Urothelium cell line (cell line): Measurements from ENCODE around the gene CHST11.

Experiments used
- DNase-seq: peaks from one replicate; pipeline ENCODE4 v3.0.0; 2011; ENCODE audit warnings: low spot score, mixed read lengths
- FAIRE-seq: peaks from 2 replicates; lab custom pipeline; 2011; peaks lifted over from hg19 to GRCh38; lab: Jason Lieb, UNC

Gene CHST11

GRCh38 chr12:104682790-104683279 lies 226.1 kb downstream of the CHST11 start:
- FAIRE-seq, result no peak
- DNase-seq, result no peak

GRCh38 chr12:104683831-104684503 lies 227.2 kb downstream of the CHST11 start:
- DNase-seq, result no peak
- FAIRE-seq, result no peak

DNA sequence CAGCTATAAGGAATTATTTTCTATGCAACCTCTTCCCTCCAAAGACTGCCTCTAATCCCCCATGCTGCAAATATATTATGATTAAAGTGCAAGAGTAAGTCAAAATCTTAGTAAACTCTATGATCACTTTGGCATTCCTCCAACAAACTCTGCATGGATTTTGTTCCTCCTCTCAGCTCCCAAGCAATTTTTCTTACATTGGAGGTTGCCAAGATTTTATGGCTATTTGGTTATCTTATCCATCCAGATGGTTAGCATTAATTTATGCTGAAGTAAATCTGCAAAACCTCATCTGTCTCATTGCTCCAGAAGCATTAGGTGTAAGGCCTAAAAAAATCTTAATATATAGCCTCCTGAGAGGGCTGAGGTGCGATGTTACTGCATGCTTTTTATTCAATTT lies 228.1 kb downstream of the CHST11 start:
- FAIRE-seq, result no peak
- DNase-seq, result no peak

DNA sequence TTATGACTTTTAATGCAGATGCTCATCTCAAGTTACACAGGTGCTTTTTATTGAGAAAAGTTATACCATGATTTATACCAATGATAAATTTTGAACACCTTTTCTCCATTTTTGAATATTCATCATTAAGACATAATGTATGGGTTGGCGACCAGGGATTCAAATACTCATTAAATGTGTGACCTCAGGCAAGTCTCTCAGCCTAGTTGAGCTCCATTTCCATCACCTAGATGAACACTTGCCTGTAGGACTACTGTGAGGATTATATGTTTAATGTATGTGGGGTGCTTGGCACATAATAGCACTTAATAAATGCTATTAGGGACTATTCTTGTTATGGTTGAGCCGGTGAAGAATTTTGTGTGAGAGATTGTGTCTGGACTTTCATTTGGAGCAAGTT lies 228.6 kb downstream of the CHST11 start:
- no peak for FAIRE-seq
- DNase-seq, result no peak

DNA sequence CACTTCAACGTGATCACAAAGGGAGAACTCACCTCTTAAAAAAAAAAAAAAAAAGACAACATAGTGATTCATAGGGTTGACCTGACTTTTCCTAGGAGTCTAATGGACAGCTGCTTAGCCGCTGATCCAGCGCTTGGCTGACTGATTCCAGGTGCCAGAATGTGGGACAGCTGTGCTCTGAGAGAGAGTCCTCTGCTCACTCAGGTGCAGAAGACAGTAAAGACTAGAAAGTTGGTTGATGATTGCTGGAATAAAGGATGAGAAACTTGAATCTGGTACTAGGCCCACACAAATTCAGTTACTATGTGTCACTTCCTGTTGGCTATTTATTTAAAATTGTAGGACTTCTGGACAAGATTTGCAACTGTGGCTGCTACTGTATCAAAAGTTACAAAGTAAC lies 229.4 kb downstream of the CHST11 start:
- FAIRE-seq (no peak), DNase-seq (peak; percentile 53)

GRCh38 chr12:104687823-104688573 lies 231.2 kb downstream of the CHST11 start:
- DNase-seq (no peak), FAIRE-seq (no peak)

- FAIRE-seq, result no peak
- no peak for DNase-seq
Observed at GRCh38 chr12:104689635-104690034, 232.9 kb downstream of the CHST11 start.

DNA sequence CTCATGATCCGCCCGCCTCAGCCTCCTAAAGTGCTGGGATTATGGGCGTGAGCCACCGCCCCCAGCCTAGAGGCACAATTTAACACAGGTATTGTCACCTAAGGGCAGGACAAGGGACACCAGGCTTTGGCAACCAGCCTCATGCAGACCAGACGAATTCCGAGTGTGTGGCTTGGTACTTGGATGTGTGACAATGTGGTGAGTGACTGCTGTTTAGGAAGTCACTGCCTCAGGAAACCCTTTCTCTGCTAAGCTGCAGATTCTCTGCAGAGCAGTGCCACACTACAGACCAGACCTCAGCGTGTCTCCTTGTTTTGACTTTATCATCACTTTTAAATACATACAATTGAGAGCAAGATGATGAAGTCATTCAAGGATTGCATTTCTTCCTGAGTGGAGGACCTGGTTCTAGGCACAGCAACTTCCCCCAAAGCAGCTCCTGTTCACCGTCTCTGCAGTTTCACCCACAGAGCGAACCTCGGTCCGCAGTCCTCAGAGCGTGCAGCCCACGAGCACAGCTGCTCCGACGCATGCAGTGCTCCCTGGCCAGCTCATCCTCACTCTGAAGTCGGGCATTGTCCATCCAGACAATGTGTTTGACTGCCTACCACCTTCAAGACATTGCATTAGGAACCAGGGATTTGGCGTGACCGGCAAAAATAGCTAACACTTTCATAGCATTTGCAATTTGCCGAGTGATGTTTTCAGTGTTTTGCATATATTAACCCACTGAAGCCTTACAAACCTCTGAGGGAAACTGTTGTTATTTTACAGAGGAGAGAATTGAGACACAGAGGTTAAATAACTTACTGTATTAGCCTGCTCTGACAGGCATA lies 235.2 kb downstream of the CHST11 start:
- DNase-seq (no peak), FAIRE-seq (no peak)

GRCh38 chr12:104692557-104693218 lies 235.9 kb downstream of the CHST11 start:
- no peak for DNase-seq
- no peak for FAIRE-seq

GRCh38 chr12:104693493-104693892 lies 236.7 kb downstream of the CHST11 start:
- FAIRE-seq, result no peak
- DNase-seq, result no peak

- FAIRE-seq (no peak), DNase-seq (no peak)
Observed at GRCh38 chr12:104694161-104694560, 237.4 kb downstream of the CHST11 start.

- FAIRE-seq (no peak), DNase-seq (no peak)
Observed at GRCh38 chr12:104694711-104695110, 238.0 kb downstream of the CHST11 start.

- FAIRE-seq (no peak), DNase-seq (peak; percentile 65)
Observed at GRCh38 chr12:104695453-104696148, 238.9 kb downstream of the CHST11 start.

- FAIRE-seq (no peak), DNase-seq (no peak)
Observed at GRCh38 chr12:104697186-104697585, 240.4 kb downstream of the CHST11 start.

DNA sequence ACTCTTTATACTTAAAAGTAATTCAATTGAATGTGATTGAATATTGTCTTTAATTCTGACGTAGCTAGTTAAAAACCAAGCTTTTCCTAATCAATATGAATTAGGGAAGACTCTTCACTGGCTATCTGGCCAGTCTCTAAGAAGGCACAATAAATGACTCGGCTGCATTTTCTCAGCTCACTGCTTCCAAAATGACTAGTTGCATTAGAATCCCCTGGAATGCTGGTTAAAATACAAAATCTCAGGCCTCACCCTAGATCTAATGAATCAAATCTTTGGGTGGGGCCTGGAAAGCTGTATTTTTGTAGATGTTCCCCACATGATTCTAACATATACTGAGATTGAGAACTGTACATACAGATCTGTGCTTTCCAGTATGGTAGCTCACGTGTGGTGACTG lies 242.1 kb downstream of the CHST11 start:
- FAIRE-seq (no peak), DNase-seq (no peak)

GRCh38 chr12:104699489-104700190 lies 242.9 kb downstream of the CHST11 start:
- DNase-seq (no peak), FAIRE-seq (no peak)

GRCh38 chr12:104700324-104700723 lies 243.6 kb downstream of the CHST11 start:
- DNase-seq (no peak), FAIRE-seq (no peak)

- FAIRE-seq (no peak), DNase-seq (no peak)
Observed at GRCh38 chr12:104701301-104701700, 244.6 kb downstream of the CHST11 start.

DNA sequence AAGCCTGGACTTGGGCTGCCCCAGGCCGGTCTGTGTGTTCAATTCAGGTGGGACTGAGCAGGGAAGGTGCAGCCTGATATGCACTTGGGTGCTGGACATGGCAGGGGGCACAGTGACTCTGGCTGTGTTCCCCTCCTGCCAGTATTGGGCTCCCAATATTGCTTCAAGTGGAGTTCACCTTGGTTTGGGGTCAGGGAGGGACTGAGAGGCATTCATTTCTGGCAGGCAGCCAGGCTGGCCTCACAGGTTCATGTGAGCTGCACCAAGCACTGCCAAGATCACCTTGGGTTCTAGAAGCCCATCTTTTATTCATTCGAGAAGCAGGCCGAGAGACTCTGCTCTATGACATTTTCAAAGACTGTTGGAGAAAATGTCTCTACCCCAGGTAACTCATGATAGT lies 245.0 kb downstream of the CHST11 start:
- no peak for FAIRE-seq
- no peak for DNase-seq
